Measurements from ENCODE around the gene PHOX2A. TPM values are rescaled to one million over a fixed set of nuclear protein-coding genes. Genes with fewer than 3 reads are reported as not detected.

PHOX2A gene
- total and polyA plus RNA-seq, 2 donors (not counting 1 experiment from before 2014, with no cell fraction given), result not detected

DNA sequence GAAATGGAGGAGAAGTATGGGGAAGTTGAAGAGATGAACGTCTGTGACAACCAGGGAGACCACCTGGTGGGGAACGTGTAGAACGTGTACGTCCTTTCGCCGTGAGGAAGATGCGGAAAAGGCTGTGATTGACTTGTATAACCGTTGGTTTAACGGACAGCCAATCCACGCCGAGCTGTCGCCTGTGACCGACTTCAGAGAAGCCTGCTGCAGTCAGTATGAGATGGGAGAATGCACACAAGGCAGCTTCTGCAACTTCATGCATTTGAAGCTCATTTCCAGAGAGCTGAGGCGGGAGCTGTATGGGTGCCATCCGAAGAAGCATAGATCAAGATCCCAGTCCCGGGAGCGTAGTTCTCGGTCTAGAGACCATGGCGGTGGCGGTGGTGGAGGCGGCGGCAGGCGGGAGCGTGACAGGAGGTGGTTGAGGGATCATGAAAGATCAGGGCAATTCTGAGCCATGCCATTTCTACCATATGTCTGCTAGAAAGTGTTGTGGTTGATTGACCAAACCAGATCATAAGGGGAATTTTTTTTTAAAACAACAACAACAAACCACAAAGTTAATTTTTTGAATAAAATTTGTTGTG, 36.8 kb upstream of the PHOX2A start:
- no peak overlapping the region for H3K4me2 ChIP-seq (ENCODE audit: extremely low read depth, insufficient read depth, low read length)
- no peak overlapping the region for H3K9ac ChIP-seq (ENCODE audit: insufficient read depth, low read length)
- no peak overlapping the region for H3K27ac ChIP-seq (ENCODE audit: insufficient read depth, low read length)
- H3K9me3 ChIP-seq (ENCODE audit: control insufficient read depth, insufficient read depth, low read depth, low read length), result no peaks in the 10 kb centered on the region
- no peaks in the 10 kb centered on the region for H3K79me2 ChIP-seq (ENCODE audit: control insufficient read depth, insufficient read depth, low read length)
- no peak overlapping the region for H3K4me3 ChIP-seq (replicated peaks in 1 of 4; ENCODE audit: control extremely low read depth in 1 of 4, insufficient read depth in 1 of 4, low read depth in 3 of 4, low read length in 4 of 4)
- H2AFZ ChIP-seq (ENCODE audit: low read length), result no peak overlapping the region
- H3K36me3 ChIP-seq (ENCODE audit: control insufficient read depth, insufficient read depth, low read length), result no peaks in the 10 kb centered on the region
- peaks cover 3% of the 10 kb centered on the region for H3K4me1 ChIP-seq (ENCODE audit: control insufficient read depth, extremely low read depth, insufficient read depth, low read length)
- H3K27me3 ChIP-seq (ENCODE audit: control insufficient read depth, insufficient read depth, low read length), result no peaks in the 10 kb centered on the region
- TF ChIP-seq EZH2 (IDR thresholded peaks at IDR 0.05; ENCODE audit: low read length, missing control alignments), result no peak
- TF ChIP-seq, protein P1, sequence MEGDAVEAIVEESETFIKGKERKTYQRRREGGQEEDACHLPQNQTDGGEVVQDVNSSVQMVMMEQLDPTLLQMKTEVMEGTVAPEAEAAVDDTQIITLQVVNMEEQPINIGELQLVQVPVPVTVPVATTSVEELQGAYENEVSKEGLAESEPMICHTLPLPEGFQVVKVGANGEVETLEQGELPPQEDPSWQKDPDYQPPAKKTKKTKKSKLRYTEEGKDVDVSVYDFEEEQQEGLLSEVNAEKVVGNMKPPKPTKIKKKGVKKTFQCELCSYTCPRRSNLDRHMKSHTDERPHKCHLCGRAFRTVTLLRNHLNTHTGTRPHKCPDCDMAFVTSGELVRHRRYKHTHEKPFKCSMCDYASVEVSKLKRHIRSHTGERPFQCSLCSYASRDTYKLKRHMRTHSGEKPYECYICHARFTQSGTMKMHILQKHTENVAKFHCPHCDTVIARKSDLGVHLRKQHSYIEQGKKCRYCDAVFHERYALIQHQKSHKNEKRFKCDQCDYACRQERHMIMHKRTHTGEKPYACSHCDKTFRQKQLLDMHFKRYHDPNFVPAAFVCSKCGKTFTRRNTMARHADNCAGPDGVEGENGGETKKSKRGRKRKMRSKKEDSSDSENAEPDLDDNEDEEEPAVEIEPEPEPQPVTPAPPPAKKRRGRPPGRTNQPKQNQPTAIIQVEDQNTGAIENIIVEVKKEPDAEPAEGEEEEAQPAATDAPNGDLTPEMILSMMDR (conservative IDR thresholded peaks at IDR 0.05 in 1 of 2, IDR thresholded peaks at IDR 0.05 in 1 of 2; ENCODE audit: low read depth in 1 of 2, low read length in 2 of 2), result no peak
- DNase-seq (ENCODE audit: low read depth in 2 of 2), result no peak
- no peaks in the 10 kb centered on the region for H4K20me1 ChIP-seq (ENCODE audit: control insufficient read depth, extremely low read depth, insufficient read depth, low read length)

DNA sequence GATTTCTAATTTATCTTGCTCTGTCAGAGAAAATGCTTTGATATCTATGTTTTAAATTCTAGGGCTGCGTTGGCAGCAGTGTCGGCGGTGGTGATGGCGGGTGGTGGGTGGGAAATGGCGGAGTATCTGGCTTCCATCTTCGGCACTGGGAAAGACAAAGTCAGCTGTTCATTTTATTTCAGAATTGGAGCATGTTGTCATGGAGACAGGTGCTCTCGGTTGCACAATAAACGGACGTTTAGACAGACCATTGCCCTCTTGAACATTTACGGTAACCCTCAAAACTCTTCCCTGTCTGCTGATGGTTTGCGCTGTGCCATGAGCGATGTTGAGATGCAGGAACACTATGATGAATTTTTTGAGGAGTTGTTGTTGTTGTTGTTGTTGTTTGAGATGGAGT, 36.1 kb upstream of the PHOX2A start:
- Histone ChIP-seq H4K20me1 (ENCODE audit: control insufficient read depth, extremely low read depth, insufficient read depth, low read length) (no peaks in the 10 kb centered on the region), H3K4me2 (ENCODE audit: extremely low read depth, insufficient read depth, low read length) (no peak overlapping the region), H3K4me3 (replicated peaks in 1 of 4; ENCODE audit: control extremely low read depth in 1 of 4, insufficient read depth in 1 of 4, low read depth in 3 of 4, low read length in 4 of 4) (no peak overlapping the region), H3K9ac (ENCODE audit: insufficient read depth, low read length) (no peak overlapping the region), H2AFZ (ENCODE audit: low read length) (no peak overlapping the region), H3K79me2 (ENCODE audit: control insufficient read depth, insufficient read depth, low read length) (no peaks in the 10 kb centered on the region), H3K27ac (ENCODE audit: insufficient read depth, low read length) (no peak overlapping the region), H3K9me3 (ENCODE audit: control insufficient read depth, insufficient read depth, low read depth, low read length) (no peaks in the 10 kb centered on the region), H3K36me3 (ENCODE audit: control insufficient read depth, insufficient read depth, low read length) (no peaks in the 10 kb centered on the region), H3K27me3 (ENCODE audit: control insufficient read depth, insufficient read depth, low read length) (no peaks in the 10 kb centered on the region), H3K4me1 (ENCODE audit: control insufficient read depth, extremely low read depth, insufficient read depth, low read length) (peaks cover 3% of the 10 kb centered on the region)
- DNase-seq (ENCODE audit: low read depth in 2 of 2), result no peak
- TF ChIP-seq, protein P1 (conservative IDR thresholded peaks at IDR 0.05 in 1 of 2, IDR thresholded peaks at IDR 0.05 in 1 of 2; ENCODE audit: low read depth in 1 of 2, low read length in 2 of 2), result no peak
- TF ChIP-seq EZH2 (IDR thresholded peaks at IDR 0.05; ENCODE audit: low read length, missing control alignments), result no peak

DNA sequence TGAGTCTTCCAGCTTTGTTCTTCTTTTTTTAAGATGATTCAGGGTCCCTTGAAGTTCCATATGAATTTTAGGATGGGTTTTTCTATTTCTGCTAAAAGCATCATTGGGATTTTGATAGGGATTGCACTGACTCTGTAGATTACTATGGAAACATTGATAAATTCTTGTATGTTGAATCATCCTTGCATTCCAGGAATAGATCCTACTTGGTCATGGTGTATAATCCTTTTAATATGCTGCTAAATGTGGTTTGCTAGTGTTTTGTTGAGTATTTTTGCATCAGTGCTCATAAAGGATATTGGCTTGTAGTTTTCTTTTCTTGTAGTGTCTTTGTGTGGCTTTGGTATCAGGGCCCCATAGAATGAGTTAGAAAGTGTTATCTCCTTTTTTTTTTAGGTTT, 34.9 kb upstream of the PHOX2A start:
- Histone ChIP-seq H3K9me3 (ENCODE audit: control insufficient read depth, insufficient read depth, low read depth, low read length) (no peaks in the 10 kb centered on the region), H3K9ac (ENCODE audit: insufficient read depth, low read length) (no peak overlapping the region), H3K4me1 (ENCODE audit: control insufficient read depth, extremely low read depth, insufficient read depth, low read length) (peaks cover 3% of the 10 kb centered on the region), H2AFZ (ENCODE audit: low read length) (no peak overlapping the region), H3K36me3 (ENCODE audit: control insufficient read depth, insufficient read depth, low read length) (no peaks in the 10 kb centered on the region), H3K4me2 (ENCODE audit: extremely low read depth, insufficient read depth, low read length) (no peak overlapping the region), H4K20me1 (ENCODE audit: control insufficient read depth, extremely low read depth, insufficient read depth, low read length) (no peaks in the 10 kb centered on the region), H3K27ac (ENCODE audit: insufficient read depth, low read length) (no peak overlapping the region), H3K27me3 (ENCODE audit: control insufficient read depth, insufficient read depth, low read length) (no peaks in the 10 kb centered on the region), H3K79me2 (ENCODE audit: control insufficient read depth, insufficient read depth, low read length) (no peaks in the 10 kb centered on the region), H3K4me3 (replicated peaks in 1 of 4; ENCODE audit: control extremely low read depth in 1 of 4, insufficient read depth in 1 of 4, low read depth in 3 of 4, low read length in 4 of 4) (no peak overlapping the region)
- DNase-seq (ENCODE audit: low read depth in 2 of 2), result peak; percentile 44 to 71
- TF ChIP-seq, protein P1 (conservative IDR thresholded peaks at IDR 0.05 in 1 of 2, IDR thresholded peaks at IDR 0.05 in 1 of 2; ENCODE audit: low read depth in 1 of 2, low read length in 2 of 2), result no peak
- TF ChIP-seq EZH2 (IDR thresholded peaks at IDR 0.05; ENCODE audit: low read length, missing control alignments), result no peak
